ENCODE measurements around the gene IGF2BP2.

Gene IGF2BP2

DNA sequence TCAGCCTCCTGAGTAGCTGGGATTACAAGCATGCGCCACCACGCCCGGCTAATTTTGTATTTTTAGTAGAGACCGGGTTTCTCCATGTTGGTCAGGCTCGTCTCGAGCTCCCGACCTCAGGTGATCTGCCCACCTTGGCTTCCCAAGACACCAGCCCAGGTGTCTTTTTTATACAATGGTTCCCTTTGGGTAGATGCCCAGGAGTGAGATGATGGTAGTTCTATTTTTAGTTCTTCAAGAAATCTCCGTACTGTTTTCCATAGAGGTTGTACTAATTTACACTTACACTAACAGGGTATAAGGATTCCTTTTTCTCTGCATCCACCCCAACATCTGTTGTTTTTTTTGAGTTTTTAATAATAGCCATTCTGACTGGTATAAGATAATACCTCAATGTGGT is 94.3 kb downstream of the IGF2BP2 start:
- Mint-ChIP-seq H3K36me3 (ENCODE audit: low read depth) (no peaks in the 10 kb centered on the region), H3K27ac (no peak overlapping the region), H3K4me1 (no peaks in the 10 kb centered on the region), H3K4me3 (no peak overlapping the region), H3K27me3 (peaks cover 7% of the 10 kb centered on the region), H3K9me3 (no peaks in the 10 kb centered on the region)
- no peak for ATAC-seq
- no peak for DNase-seq

GRCh38 chr3:185729337-185730055 is 95.3 kb downstream of the IGF2BP2 start:
- ATAC-seq = no peak
- no peak overlapping the region for H3K27ac Mint-ChIP-seq
- H3K4me3 Mint-ChIP-seq = no peak overlapping the region
- no peaks in the 10 kb centered on the region for H3K9me3 Mint-ChIP-seq
- no peak for DNase-seq
- H3K4me1 Mint-ChIP-seq = no peaks in the 10 kb centered on the region
- H3K36me3 Mint-ChIP-seq (ENCODE audit: low read depth) = no peaks in the 10 kb centered on the region
- peaks cover 7% of the 10 kb centered on the region for H3K27me3 Mint-ChIP-seq

GRCh38 chr3:185728630-185729336 is 96.1 kb downstream of the IGF2BP2 start:
- Mint-ChIP-seq H3K4me1 (no peaks in the 10 kb centered on the region), H3K9me3 (no peaks in the 10 kb centered on the region), H3K27ac (no peak overlapping the region), H3K4me3 (no peak overlapping the region), H3K27me3 (peaks cover 3% of the 10 kb centered on the region), H3K36me3 (ENCODE audit: low read depth) (no peaks in the 10 kb centered on the region)
- no peak for DNase-seq
- no peak for ATAC-seq

DNA sequence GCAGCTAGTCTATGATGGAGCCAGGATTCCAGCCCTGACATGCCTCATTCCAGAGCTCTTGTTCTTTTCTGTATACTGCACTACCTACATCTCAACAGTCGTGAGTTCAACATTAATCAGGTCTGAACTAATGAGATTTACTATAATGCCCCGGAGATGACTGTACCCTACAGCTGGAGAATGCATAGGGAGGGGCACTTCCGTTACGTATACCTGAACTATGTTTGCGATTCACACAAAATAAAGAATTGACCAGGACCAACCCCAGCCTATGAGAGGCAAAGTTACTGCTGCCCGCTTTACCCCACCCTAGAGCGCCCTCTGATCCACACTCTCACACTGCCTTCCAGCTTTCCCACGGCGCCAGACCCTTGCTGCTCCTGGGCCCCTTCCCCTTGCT is 97.0 kb downstream of the IGF2BP2 start:
- no peaks in the 10 kb centered on the region for H3K36me3 Mint-ChIP-seq (ENCODE audit: low read depth)
- no peaks in the 10 kb centered on the region for H3K4me1 Mint-ChIP-seq
- H3K27me3 Mint-ChIP-seq = peaks cover 3% of the 10 kb centered on the region
- DNase-seq = no peak
- H3K27ac Mint-ChIP-seq = no peak overlapping the region
- H3K9me3 Mint-ChIP-seq = no peaks in the 10 kb centered on the region
- no peak overlapping the region for H3K4me3 Mint-ChIP-seq
- ATAC-seq = no peak

DNA sequence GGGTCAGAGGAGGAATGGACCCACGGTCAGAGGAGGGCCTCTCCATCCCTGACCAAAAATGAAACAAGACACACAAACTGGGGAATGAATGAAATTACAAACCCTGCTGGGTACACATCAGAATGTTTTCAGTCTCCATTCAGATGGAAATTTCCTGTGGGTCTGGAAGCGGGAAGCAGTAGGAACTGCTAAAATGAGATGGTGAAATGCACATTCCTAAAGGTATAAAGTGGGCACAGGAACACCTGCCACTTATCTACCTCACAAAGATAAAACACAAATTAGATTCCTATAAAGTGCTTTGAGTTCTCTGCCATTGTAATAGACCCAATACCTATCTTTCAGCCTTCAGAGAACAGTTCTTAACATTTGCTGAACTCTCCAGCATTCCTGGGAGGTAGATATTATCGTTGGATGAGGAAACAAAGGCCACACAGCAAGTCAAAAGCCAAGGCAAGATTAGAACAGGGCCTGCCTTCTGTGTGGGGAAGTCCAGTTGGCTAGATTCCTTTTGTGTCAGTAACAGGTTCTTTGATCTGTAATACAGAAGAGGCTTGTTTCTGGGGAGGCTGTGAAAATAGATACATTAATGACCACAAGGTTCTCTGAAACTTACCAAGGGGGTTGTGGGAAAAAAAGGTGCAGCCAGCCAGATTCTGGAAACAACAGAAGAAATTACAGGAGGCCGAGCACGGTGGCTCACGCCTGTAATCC is 98.4 kb downstream of the IGF2BP2 start:
- Mint-ChIP-seq H3K27ac (no peak overlapping the region), H3K36me3 (ENCODE audit: low read depth) (no peaks in the 10 kb centered on the region), H3K4me3 (no peak overlapping the region), H3K4me1 (no peaks in the 10 kb centered on the region), H3K27me3 (peaks cover 7% of the 10 kb centered on the region), H3K9me3 (no peaks in the 10 kb centered on the region)
- ATAC-seq = no peak
- DNase-seq = no peak

GRCh38 chr3:185724761-185725160 is 100.1 kb downstream of the IGF2BP2 start:
- no peaks in the 10 kb centered on the region for H3K36me3 Mint-ChIP-seq (ENCODE audit: low read depth)
- H3K27ac Mint-ChIP-seq = no peak overlapping the region
- ATAC-seq (no peak), DNase-seq (no peak)
- H3K9me3 Mint-ChIP-seq = no peaks in the 10 kb centered on the region
- peaks cover 5% of the 10 kb centered on the region for H3K27me3 Mint-ChIP-seq
- H3K4me1 Mint-ChIP-seq = no peaks in the 10 kb centered on the region
- no peak overlapping the region for H3K4me3 Mint-ChIP-seq

DNA sequence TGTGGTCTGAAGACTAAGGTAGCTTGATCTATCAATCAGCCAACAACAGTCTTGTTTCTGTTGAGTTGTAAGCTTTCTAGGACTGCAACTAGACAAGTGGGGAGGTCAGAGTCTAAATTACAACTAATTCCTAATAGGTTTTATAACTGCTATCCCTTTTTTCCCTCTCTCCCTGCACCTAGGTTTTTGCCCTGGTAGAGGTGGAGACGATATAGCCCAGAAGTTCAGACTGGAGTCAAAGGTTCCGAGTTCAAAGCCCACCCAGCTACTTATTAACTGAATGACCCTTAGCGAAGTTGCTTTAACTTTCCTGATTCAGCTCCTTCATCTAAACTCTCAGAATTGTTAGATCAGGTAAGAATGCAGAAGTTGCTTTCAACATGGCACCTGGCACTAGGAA is 100.6 kb downstream of the IGF2BP2 start:
- H3K4me3 Mint-ChIP-seq = no peak overlapping the region
- peaks cover 5% of the 10 kb centered on the region for H3K27me3 Mint-ChIP-seq
- no peak overlapping the region for H3K27ac Mint-ChIP-seq
- DNase-seq (no peak), ATAC-seq (no peak)
- H3K36me3 Mint-ChIP-seq (ENCODE audit: low read depth) = no peaks in the 10 kb centered on the region
- no peaks in the 10 kb centered on the region for H3K4me1 Mint-ChIP-seq
- no peaks in the 10 kb centered on the region for H3K9me3 Mint-ChIP-seq

GRCh38 chr3:185722881-185723280 is 102.0 kb downstream of the IGF2BP2 start:
- H3K9me3 Mint-ChIP-seq = no peaks in the 10 kb centered on the region
- no peak overlapping the region for H3K4me3 Mint-ChIP-seq
- peaks cover 4% of the 10 kb centered on the region for H3K27me3 Mint-ChIP-seq
- H3K4me1 Mint-ChIP-seq = no peaks in the 10 kb centered on the region
- no peak for DNase-seq
- H3K27ac Mint-ChIP-seq = no peak overlapping the region
- no peaks in the 10 kb centered on the region for H3K36me3 Mint-ChIP-seq (ENCODE audit: low read depth)
- ATAC-seq = no peak

GRCh38 chr3:185721970-185722369 is 102.9 kb downstream of the IGF2BP2 start:
- no peaks in the 10 kb centered on the region for H3K9me3 Mint-ChIP-seq
- no peak overlapping the region for H3K4me3 Mint-ChIP-seq
- no peak overlapping the region for H3K27ac Mint-ChIP-seq
- no peaks in the 10 kb centered on the region for H3K36me3 Mint-ChIP-seq (ENCODE audit: low read depth)
- H3K27me3 Mint-ChIP-seq = peaks cover 4% of the 10 kb centered on the region
- ATAC-seq (no peak), DNase-seq (no peak)
- no peaks in the 10 kb centered on the region for H3K4me1 Mint-ChIP-seq

- H3K36me3 Mint-ChIP-seq (ENCODE audit: low read depth) = no peaks in the 10 kb centered on the region
- no peak overlapping the region for H3K27ac Mint-ChIP-seq
- no peak overlapping the region for H3K4me3 Mint-ChIP-seq
- no peaks in the 10 kb centered on the region for H3K9me3 Mint-ChIP-seq
- ATAC-seq (no peak), DNase-seq (no peak)
- no peaks in the 10 kb centered on the region for H3K4me1 Mint-ChIP-seq
- peaks cover 4% of the 10 kb centered on the region for H3K27me3 Mint-ChIP-seq
Measured at GRCh38 chr3:185720326-185720725, 104.5 kb downstream of the IGF2BP2 start.

DNA sequence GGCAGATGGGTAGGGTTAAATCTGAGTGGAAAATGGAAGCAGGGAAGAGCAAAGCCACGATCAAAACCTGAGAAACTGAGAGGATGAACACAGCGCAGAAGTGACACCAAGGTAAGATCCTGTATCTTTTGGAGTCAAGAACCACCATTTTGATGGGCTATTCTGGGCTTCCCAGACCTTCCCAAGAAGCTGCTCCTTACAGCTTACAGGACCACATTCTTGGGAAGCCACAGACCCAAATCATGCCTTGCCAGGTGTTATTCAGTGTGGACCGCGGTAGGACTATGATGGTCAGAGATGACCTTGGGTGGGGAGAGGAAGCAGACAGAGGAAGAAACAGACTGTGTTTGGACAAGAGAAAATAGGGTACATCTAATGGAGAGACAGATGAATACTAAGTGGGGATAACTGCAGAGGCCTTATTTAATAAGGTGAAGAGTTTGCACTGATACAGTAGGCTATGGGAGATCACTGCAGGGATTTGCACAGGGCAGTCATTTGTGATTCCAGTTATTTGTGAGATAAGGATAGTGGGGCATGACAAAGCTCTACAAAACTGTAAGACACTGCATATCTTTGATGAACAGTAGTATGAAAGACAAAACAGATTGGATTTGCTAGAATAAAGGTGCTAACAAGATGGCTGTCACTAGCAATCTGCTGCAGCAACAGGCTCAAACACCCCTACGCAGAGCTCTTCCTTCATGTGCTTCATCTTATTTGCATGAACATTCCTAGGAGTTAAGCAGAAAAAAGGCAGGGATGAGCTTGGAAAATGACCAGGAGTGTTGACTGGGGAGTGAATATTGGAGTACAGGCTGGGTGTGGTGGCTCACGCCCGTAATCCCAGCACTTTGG is 105.9 kb downstream of the IGF2BP2 start:
- H3K36me3 Mint-ChIP-seq (ENCODE audit: low read depth) = no peaks in the 10 kb centered on the region
- ATAC-seq (no peak), DNase-seq (no peak)
- H3K27ac Mint-ChIP-seq = no peak overlapping the region
- H3K4me1 Mint-ChIP-seq = no peaks in the 10 kb centered on the region
- no peaks in the 10 kb centered on the region for H3K9me3 Mint-ChIP-seq
- peaks cover 5% of the 10 kb centered on the region for H3K27me3 Mint-ChIP-seq
- H3K4me3 Mint-ChIP-seq = no peak overlapping the region

GRCh38 chr3:185717627-185718402 is 107.0 kb downstream of the IGF2BP2 start:
- Mint-ChIP-seq H3K36me3 (ENCODE audit: low read depth) (no peaks in the 10 kb centered on the region), H3K4me3 (no peak overlapping the region), H3K9me3 (no peaks in the 10 kb centered on the region), H3K27me3 (peaks cover 6% of the 10 kb centered on the region), H3K27ac (no peak overlapping the region), H3K4me1 (no peaks in the 10 kb centered on the region)
- no peak for ATAC-seq
- no peak for DNase-seq

DNA sequence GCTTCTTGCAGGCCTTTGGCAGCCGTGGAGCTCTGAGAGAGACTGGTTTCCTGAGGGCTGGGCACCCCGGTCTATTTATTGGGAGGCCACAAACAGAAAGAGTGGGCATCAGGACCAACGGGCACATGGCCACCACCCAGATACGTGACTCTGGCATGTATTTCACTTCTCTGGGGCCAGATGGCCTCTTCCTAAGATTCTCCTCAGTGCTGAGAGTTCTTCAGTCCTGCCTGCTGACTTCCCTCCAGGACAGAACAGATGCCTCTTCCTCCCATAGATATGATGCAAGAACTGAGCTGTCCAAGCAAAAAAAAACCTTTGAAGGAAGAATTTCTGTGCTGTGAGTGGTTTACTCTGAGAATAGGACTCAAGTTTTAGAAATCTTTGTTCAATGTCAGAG is 107.7 kb downstream of the IGF2BP2 start:
- ATAC-seq = no peak

More for the DNA sequence above, 107.7 kb downstream of the IGF2BP2 start:
- Mint-ChIP-seq H3K27ac (no peak overlapping the region), H3K4me1 (no peaks in the 10 kb centered on the region), H3K36me3 (ENCODE audit: low read depth) (no peaks in the 10 kb centered on the region), H3K9me3 (no peaks in the 10 kb centered on the region), H3K4me3 (no peak overlapping the region), H3K27me3 (peaks cover 3% of the 10 kb centered on the region)
- DNase-seq = no peak

All from activated naive CD8-positive, alpha-beta T cell treated with anti-CD3 and anti-CD28 coated beads, Interleukin-2, amount 50 U/mL, for 24 hours (primary cell).